Progenitor cell of endocrine pancreas (in vitro differentiated cells): ENCODE data around the gene ADAP1. TPM values are rescaled to one million over a fixed set of nuclear protein-coding genes. Genes with fewer than 3 reads are reported as not detected.

Experiments used
- DNase-seq: peaks from one replicate; pipeline ENCODE4 v3.0.0; 2021; ENCODE audit warnings: low spot score; ENCODE audit not compliant: unreplicated experiment
- H3K27ac Mint-ChIP-seq: 2 replicates; pipeline ENCODE4 v1.8.0; 2021; ENCODE audit warnings: mild to moderate bottlenecking, moderate library complexity, mixed read lengths
- H3K27me3 Mint-ChIP-seq: 2 replicates; pipeline ENCODE4 v1.8.0; 2021; ENCODE audit warnings: mixed read lengths
- H3K36me3 Mint-ChIP-seq: 2 replicates; pipeline ENCODE4 v1.8.0; 2022; ENCODE audit warnings: mixed read lengths; ENCODE audit not compliant: insufficient read depth
- H3K4me1 Mint-ChIP-seq: 2 replicates; pipeline ENCODE4 v1.8.0; 2021; ENCODE audit warnings: low read depth, mixed read lengths
- H3K4me3 Mint-ChIP-seq: 2 replicates; pipeline ENCODE4 v1.8.0; 2021; ENCODE audit warnings: low read depth, mild to moderate bottlenecking, moderate library complexity, mixed read lengths
- H3K9me3 Mint-ChIP-seq: 2 replicates; pipeline ENCODE4 v1.8.0; 2021; ENCODE audit warnings: low read depth, mixed read lengths
- CTCF ChIP-seq: fragments of 200-600 bp; sonication (generic); IDR thresholded peaks from one replicate; pipeline ENCODE4 v1.5.0; 2021; ENCODE audit warnings: antibody characterized with exemption, mild to moderate bottlenecking; ENCODE audit not compliant: unreplicated experiment
- total RNA-seq: library from RNA; stranded (reverse); gene quantifications from 2 replicates; pipeline ENCODE4 v1.2.1, GENCODE V29; 2021

The ADAP1 gene
- total RNA-seq, 1 donor from 2014 or later: 10.3 TPM

- no peak overlapping the region for H3K4me3 Mint-ChIP-seq
- H3K4me1 Mint-ChIP-seq: peaks cover 8% of the 10 kb centered on the region
- H3K27ac Mint-ChIP-seq: no peak overlapping the region
- TF ChIP-seq CTCF: no peak
- peaks cover 10% of the 10 kb centered on the region for H3K36me3 Mint-ChIP-seq
- H3K9me3 Mint-ChIP-seq: no peaks in the 10 kb centered on the region
- no peak for DNase-seq
- H3K27me3 Mint-ChIP-seq: no peaks in the 10 kb centered on the region
Observed at GRCh38 chr7:885893-886625, 68.4 kb downstream of the ADAP1 start.

GRCh38 chr7:885261-885892 lies 69.1 kb downstream of the ADAP1 start:
- no peak for DNase-seq
- Mint-ChIP-seq H3K27me3 (no peaks in the 10 kb centered on the region), H3K9me3 (no peaks in the 10 kb centered on the region), H3K4me3 (no peak overlapping the region), H3K27ac (no peak overlapping the region), H3K4me1 (peaks cover 9% of the 10 kb centered on the region), H3K36me3 (peaks cover 5% of the 10 kb centered on the region)
- TF ChIP-seq CTCF: no peak

DNA sequence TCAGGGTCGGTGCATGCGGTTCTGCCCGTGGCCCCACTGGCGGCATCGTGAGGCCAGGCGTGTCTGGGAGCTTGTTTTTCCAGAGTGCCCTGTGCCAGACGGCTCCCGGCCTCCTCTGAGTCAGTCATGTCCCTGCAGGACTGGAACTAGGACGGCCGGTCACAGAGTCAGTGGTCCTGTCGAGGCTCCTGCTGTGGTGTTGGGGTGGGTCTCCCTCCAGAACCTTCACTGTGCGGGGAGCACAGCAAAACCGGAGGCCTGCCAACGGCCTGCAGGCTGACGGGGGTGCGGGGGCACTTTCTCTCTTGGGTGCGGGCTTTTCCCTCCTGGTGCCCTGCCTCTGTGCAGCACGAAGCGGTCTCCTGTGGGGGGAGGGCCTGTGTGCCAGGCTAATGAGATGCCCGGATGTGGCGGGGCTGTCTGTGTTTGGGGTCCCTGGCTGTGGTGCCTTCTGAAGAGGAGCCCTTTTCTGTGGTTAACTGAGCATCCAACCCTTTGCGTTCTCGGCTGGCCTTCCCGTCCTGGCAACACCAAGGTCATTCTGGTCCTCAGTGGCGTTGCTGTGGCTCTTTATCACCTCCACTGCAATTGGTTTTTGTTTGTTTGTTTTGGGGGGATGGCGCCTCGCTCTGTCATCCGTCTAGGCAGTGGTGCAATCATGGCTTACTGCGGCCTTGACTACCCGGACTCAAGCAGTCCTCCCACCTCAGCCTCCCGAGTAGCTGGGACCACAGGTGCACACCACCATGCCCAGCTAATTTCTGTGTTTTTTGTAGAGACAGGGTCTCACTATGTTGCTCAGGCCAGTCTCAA lies 70.1 kb downstream of the ADAP1 start:
- H3K27me3 Mint-ChIP-seq: no peaks in the 10 kb centered on the region
- H3K27ac Mint-ChIP-seq: no peak overlapping the region
- H3K9me3 Mint-ChIP-seq: no peaks in the 10 kb centered on the region
- DNase-seq: no peak
- peaks cover 5% of the 10 kb centered on the region for H3K36me3 Mint-ChIP-seq
- peaks cover 11% of the 10 kb centered on the region for H3K4me1 Mint-ChIP-seq
- no peak for TF ChIP-seq CTCF
- no peak overlapping the region for H3K4me3 Mint-ChIP-seq

- Mint-ChIP-seq H3K9me3 (no peaks in the 10 kb centered on the region), H3K36me3 (peaks cover 2% of the 10 kb centered on the region), H3K27me3 (no peaks in the 10 kb centered on the region), H3K4me3 (no peak overlapping the region), H3K4me1 (peaks cover 15% of the 10 kb centered on the region), H3K27ac (peak overlapping the region; percentile 44)
- no peak for DNase-seq
- TF ChIP-seq CTCF: no peak
Observed at GRCh38 chr7:883055-884021, 71.1 kb downstream of the ADAP1 start.
